ENCODE data around the gene PLEKHH3.

The PLEKHH3 gene

GRCh38 chr17:42698736-42699414, 22.1 kb upstream of the PLEKHH3 start:
- no peak overlapping the region for H3K4me3 ChIP-seq (replicated peaks in 1 of 2; ENCODE audit: low read depth in 2 of 2, low read length in 2 of 2)
- DNase-seq (ENCODE audit: low read depth in 2 of 2) = peak; percentile 71 to 91
- TF ChIP-seq, protein P1, sequence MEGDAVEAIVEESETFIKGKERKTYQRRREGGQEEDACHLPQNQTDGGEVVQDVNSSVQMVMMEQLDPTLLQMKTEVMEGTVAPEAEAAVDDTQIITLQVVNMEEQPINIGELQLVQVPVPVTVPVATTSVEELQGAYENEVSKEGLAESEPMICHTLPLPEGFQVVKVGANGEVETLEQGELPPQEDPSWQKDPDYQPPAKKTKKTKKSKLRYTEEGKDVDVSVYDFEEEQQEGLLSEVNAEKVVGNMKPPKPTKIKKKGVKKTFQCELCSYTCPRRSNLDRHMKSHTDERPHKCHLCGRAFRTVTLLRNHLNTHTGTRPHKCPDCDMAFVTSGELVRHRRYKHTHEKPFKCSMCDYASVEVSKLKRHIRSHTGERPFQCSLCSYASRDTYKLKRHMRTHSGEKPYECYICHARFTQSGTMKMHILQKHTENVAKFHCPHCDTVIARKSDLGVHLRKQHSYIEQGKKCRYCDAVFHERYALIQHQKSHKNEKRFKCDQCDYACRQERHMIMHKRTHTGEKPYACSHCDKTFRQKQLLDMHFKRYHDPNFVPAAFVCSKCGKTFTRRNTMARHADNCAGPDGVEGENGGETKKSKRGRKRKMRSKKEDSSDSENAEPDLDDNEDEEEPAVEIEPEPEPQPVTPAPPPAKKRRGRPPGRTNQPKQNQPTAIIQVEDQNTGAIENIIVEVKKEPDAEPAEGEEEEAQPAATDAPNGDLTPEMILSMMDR (IDR thresholded peaks at IDR 0.05; ENCODE audit: low read depth, low read length) = no peak

GRCh38 chr17:42697108-42697811, 20.5 kb upstream of the PLEKHH3 start:
- TF ChIP-seq, protein P1 (IDR thresholded peaks at IDR 0.05; ENCODE audit: low read depth, low read length) = no peak
- H3K4me3 ChIP-seq (replicated peaks in 1 of 2; ENCODE audit: low read depth in 2 of 2, low read length in 2 of 2) = no peak overlapping the region
- no peak for DNase-seq (ENCODE audit: low read depth in 2 of 2)

GRCh38 chr17:42695500-42695899, 18.7 kb upstream of the PLEKHH3 start:
- no peak for DNase-seq (ENCODE audit: low read depth in 2 of 2)
- TF ChIP-seq, protein P1 (IDR thresholded peaks at IDR 0.05; ENCODE audit: low read depth, low read length) = no peak
- H3K4me3 ChIP-seq (replicated peaks in 1 of 2; ENCODE audit: low read depth in 2 of 2, low read length in 2 of 2) = no peak overlapping the region

GRCh38 chr17:42694524-42694923, 17.7 kb upstream of the PLEKHH3 start:
- no peak overlapping the region for H3K4me3 ChIP-seq (replicated peaks in 1 of 2; ENCODE audit: low read depth in 2 of 2, low read length in 2 of 2)
- TF ChIP-seq, protein P1 (IDR thresholded peaks at IDR 0.05; ENCODE audit: low read depth, low read length) = no peak
- no peak for DNase-seq (ENCODE audit: low read depth in 2 of 2)

DNA sequence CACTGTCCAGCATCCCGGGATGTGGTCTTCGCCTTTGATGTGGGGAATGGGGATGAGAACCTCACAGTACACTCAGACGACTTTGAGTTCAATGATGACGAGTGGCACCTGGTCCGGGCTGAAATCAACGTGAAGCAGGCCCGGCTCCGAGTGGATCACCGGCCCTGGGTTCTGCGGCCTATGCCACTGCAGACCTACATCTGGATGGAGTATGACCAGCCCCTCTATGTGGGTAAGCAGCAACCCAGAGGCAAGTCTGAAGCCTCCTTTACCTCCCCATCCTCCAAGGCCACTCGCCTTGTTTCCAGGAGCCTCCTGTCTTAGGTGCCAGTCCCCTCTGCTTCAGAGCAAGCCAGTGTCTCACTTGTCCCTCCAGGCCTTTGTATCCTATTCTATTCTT, 15.7 kb upstream of the PLEKHH3 start:
- DNase-seq (ENCODE audit: low read depth in 2 of 2) = no peak
- no peak overlapping the region for H3K4me3 ChIP-seq (replicated peaks in 1 of 2; ENCODE audit: low read depth in 2 of 2, low read length in 2 of 2)
- TF ChIP-seq, protein P1 (IDR thresholded peaks at IDR 0.05; ENCODE audit: low read depth, low read length) = no peak

- TF ChIP-seq, protein P1 (IDR thresholded peaks at IDR 0.05; ENCODE audit: low read depth, low read length) = no peak
- no peak for DNase-seq (ENCODE audit: low read depth in 2 of 2)
- H3K4me3 ChIP-seq (replicated peaks in 1 of 2; ENCODE audit: low read depth in 2 of 2, low read length in 2 of 2) = no peak overlapping the region
These were observed 14.3 kb upstream of the PLEKHH3 start for GRCh38 chr17:42691021-42691545.
